Dermis blood vessel endothelial cell (primary cell): Measurements from ENCODE around the gene ALDH6A1. TPM values are rescaled to one million over a fixed set of nuclear protein-coding genes. Genes with fewer than 3 reads are reported as not detected.

ENCODE experiments used
- DNase-seq: peaks from one replicate; pipeline ENCODE4 v3.0.0; 2010
- total RNA-seq: library from RNA; depleted of rRNA; stranded (reverse); fragments of >200 nt; gene quantifications from 2 replicates; pipeline ENCODE4 v1.2.3, GENCODE V29; 2014

The ALDH6A1 gene
- total RNA-seq, 1 donor from 2014 or later, result 27.9 TPM

DNA sequence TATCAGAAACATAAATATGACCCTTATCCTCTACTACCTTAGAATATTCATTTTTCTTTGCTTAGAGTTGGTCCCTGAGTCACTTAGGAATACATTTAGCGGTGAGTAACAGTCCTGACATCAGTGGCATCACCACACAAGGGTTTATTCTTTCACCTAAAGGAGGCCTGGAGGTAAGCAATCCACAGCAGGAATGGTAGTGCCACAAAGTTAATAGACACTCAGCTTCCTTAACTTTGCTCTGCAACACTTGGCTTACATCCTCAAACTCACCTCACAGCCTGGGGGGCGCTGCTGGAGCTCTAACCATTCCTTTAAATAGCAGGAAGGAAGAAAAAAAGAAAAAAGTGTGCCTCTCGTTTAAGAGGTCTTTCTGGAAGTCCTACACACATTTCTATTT is 36.0 kb downstream of the ALDH6A1 start:
- peak; percentile 25 for DNase-seq

DNA sequence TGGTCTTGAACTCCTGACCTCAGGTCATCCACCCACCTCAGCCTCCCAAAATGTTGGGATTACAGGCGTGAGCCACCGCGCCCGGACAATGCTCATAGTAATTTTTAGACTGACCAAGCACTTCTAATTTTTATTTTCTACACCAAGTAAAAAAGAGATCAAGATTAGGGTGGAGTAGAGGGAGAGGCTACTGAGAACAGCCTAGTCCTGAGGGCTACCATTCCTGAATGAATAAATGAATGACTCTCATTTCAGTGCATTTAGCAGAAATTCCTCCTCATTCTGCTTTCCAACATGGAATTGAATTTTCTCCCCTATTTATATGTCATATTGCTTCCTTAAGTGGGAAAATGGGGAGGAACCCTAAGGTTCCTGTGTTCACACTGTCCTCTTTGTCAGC is 38.7 kb downstream of the ALDH6A1 start:
- no peak for DNase-seq

DNA sequence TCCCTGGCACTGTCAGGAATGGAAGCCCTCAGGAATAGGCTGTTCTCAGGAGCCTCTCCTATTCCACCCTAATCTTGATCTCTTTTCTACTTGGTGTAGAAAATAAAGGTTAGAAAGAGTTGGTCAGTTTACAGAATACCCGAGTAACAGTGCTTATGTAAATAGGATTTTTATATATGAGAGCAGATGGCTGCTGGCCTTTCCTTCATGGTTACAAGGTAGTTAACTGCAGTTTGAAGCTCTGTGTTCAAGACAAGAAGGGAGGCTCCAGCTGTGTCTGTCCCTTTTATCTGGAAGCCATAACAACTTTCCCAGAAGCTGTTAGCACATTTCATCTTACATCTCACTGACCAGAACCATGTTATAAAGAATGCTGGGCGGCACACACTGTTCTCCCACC is 42.0 kb downstream of the ALDH6A1 start:
- no peak for DNase-seq

DNA sequence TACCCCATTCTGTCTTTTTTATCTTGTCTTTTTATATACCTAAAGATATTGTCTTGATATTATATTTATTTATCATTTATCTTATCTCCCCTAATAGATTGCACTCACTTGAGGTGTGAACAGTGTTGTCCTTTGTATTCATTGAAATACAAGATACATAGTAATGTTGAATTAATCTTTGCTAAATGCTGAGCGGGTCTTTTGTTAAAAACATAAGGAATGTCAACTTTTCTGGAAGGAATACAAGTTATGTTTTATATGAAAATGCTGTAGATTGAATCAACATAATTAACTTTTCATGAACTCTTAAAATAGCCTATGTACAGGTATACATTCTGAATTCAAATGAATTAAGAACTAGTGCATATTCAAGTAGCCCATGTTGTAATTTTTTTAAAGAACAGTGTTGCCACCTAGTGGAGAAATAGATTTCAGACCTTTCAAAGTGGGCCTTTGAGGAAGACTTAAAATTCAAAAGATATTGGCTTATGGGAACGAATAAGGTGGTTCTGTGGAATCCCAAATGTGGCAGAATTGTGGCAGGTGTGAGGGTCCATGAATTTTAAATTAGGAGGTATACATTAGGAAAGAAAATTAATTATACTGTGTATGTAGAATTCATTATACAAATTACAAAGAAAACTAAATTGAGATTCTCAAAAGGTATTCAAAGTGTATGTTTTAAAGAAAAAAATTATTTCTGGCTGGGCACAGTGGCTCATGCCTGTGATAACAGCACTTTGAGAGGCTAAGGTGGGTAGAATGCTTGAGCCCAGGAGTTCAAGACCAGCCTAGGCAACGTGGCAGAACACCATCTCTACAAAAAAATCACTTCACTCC is 46.0 kb downstream of the ALDH6A1 start:
- peak; percentile 75 for DNase-seq

DNA sequence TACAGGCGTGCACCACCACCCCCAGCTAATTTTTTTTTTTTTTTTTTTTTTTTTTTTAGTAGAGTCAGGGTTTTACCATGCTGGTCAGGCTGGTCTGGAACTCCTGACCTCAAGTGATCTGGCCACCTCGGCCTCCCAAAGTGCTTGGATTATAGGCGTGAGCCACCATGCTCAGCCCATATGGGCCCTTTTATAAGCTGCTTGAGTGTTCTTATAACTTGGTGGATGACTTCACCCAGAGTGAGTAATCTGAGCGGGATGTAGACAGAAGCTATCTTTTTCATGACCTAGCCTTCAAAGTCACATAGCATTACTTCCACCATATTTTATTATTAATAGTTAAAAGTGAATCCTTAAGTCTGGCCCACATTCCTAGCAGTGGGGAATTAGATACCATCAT is 48.7 kb downstream of the ALDH6A1 start:
- DNase-seq, result no peak

DNA sequence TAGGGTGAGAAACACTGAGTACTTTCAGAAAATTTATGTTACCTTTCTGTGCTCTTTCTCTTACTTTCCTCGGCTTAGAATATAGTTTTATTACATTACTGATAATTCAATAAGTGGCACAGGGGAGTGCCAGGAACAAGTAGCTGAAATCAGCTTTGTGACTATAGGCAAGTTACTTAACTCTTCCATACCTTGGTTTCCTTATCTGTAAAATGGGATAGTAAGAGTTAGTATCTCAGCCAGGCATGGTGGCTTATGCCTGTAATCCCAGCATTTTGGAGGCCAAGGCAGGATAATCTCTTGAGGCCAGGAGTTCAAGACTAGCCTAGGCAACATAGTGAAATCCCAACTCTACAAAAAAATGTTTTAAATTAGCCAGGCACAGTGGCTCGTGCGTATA is 49.7 kb downstream of the ALDH6A1 start:
- DNase-seq, result no peak

DNA sequence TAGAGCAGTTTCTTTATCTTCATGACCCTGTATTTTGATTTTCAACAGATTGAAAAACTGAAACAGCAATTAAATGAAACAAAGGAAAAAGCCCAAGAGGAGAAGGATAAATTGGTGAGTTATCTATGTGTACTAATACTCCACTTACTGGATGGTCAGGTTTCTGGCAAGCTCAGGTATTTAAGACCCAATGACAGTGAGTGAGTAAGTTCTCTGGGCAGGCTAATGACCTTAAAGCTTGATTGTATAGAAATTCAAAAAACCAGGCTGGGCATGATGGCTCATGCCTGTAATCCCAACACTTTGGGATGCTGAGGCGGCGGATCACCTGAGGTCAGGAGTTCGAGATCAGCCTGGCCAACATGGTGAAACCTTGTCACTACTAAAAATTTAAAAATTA is 55.1 kb downstream of the ALDH6A1 start:
- DNase-seq, result no peak

DNA sequence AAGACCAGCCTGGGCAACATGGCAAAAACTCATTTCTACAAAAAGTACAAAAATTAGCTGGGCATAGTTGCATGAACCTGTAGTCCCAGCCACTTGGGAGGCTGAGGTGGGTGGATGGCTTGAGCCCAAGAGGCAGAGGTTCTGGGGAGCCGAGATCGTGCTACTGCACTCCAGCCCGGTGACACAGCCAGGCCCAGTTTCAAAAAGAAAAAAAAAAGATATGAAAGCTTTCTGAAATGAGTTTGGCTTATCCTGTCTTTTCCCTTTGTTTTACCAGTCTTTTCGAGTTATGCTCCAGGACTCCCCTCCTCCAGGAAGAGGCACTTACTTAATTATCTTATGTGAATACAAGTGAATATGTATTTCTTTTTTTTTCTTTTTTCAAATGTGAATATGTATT is 61.9 kb downstream of the ALDH6A1 start:
- no peak for DNase-seq

DNA sequence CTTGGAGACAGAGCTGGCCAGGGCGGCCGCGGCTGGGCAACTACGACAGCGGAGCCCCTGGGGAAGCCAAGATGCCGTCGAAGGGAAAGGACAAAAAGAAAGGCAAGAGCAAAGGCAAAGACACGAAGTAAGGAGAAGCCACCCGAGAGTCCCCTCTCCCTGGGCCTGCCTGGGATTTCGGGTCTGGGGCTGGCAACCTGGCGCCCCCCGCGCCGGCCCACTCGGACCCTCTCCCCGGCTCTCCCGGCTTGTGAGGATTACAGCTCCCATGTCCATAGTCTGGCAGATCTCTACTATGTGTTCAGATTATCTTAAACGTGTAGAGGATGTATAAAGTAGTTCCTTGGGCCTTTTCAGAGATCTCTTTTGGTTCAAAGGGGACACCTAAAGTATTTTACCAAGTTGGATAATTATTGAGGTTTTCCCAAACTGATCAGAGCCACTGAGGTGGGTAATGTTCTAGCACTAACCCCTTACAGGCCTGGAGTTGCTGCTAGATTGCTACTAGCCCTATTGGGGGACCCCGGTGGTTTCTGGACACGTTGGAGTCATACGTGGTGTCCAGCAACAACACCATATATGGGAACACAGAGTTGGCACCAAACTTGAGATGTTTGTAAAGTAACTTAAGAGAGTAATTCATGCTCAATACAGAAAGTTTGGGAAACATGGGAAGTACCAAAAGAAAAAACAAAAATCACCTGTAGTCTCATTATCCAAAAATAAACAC is 64.7 kb downstream of the ALDH6A1 start:
- DNase-seq, result peak; percentile 55

DNA sequence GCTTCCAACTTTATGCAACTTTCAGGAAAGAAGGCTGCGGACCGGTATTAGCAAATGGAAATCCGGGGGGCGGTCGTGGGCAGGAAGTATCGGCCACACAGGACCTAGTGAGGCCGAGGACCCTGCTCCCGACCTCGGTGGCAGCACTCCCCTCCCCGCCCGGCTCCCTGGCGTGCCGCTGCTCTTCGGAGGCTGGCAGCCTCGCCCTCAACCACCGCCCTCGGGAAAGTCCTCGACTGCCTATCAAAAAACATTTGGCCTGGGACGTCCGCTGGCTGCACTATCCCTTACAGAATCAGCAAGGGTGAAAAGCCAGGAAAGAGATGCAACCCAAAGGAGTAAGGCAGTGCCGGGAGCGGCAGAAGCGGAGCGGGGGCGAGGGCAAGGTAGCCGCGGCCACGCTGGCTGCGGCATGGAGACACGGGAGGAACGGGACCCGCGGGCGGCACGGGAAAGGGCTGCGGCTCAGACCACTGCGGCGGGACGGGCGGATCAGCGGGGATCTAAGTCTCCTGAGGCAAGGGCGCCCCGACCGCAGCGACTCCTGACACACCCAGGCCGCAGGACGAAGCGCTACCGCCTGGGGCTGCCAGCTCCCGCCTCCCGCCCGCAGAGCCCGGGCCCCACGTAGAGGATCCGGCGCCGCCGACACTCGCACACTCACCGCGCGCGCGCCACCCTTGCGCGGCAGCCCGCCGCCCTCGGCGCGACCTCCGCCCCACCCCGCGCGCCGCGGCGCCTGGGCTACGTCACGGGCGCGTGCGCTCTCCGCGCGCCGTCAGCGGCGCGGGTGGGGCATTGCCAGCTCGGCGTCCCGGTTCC is 65.5 kb downstream of the ALDH6A1 start, which contains the start of the genes BBOF1 and ENTPD5:
BBOF1 (plus strand) TSS at position 764 of the 822 bp plus-strand sequence. CDS start 130 bp downstream, outside the sequence.
ENTPD5 (minus strand) TSS at position 703 of the 822 bp plus-strand sequence. CDS start 31,186 bp downstream, outside the sequence.
- DNase-seq, result peak; percentile 92

DNA sequence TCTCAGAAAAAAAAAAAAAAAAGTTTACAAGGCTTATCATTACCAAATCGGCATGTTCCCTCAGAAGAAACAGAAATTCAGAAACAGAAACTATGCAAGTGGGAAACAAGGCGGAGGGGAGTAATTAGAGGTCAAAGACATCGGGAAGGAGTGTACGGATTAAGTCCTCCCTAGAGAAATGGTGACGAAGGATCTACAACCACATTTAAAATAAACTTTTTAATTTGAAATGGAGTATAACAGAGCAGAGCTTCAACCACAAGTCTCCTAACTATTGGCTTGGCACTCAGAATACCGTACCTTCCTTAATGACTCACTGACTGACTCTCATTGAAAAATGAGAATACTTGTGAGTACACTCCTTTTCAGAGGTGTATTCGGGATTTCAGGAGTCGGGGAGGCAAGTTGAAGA is 66.1 kb downstream of the ALDH6A1 start:
- DNase-seq, result peak; percentile 66

DNA sequence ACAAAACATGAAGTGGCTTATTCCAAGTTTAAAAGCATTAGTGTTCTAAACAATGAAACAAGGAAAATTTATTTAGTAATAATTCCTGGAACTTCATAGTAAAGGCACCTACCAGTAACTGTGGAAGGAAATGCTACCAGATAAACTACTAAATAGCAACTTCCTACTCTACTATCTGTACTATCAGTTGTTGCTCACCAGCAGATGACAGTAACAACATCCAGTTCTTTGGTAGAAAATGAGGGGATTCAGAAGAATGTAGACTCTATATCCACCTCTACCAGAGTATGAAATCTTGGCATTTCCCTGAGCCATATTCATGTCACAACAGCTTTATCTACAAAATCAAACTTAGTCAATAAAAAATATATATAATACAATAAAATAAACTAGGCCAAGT is 68.3 kb downstream of the ALDH6A1 start:
- no peak for DNase-seq

DNA sequence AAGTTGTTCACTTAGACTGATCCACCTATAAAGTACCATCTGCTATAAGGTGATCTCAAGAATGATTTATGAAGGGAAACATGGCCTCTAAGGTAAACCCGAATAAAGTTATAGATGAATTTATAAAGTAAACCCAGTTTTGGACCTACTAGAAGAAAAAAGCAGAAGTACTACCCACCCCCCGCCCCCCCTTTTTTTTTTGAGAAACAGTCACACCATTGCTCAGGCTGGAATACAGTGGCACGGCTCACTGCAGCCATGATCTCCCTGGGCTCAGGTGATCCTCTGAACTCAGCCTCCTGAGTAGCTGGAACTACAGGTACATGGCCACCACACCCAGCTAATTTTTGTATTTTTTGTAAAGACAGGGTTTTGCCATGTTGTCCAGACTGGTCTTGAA is 69.1 kb downstream of the ALDH6A1 start:
- DNase-seq, result no peak

DNA sequence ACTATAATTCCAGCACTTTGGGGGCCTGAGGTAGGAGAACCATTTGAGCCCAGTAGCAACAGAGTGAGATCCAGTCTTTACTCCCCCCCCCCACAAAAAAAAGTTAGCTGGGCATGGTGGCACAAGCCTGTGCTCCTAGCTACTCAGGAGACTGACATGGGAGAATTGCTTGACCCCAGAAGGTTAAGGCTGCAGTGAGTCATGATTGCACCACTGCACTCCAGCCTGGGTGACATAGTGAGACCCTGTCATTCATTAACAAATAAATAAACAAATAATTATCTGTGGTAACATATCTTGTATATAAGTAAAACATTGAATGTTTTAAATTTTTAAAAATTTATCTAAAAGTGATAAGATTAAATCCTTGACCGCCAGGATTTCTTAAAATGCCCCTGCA is 70.0 kb downstream of the ALDH6A1 start:
- no peak for DNase-seq

DNA sequence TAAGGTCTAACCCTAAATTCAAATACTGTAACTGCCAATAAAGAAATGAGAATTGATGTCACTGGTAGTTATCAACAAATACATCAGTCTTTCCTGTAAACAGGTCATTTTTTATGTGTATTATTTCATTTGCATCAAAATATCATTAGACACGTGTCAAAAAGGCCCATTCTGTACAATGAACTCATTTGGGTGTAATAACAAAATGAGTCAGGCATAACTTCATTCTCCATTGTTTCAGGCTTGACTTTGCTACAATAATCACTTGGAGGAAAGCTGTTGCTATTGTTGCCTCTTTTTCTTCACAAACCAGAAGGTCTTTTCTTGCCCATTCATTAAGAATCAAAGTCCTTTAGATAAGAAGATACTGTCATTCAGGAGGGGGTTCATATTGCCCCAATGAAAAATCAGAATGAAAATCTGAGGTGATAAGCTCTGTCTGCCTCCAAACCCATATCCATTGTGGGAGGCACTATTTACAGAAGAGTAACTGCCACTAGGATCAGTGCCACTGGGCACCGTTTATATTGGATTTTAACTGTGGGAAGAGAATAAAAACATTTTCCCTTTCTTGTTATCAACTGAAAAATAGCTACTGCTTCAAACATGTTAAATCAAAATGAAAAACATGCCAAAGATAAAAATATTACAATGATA is 75.3 kb downstream of the ALDH6A1 start:
- DNase-seq, result peak; percentile 80

Other genes starting within 250 kb of the ALDH6A1 start
- 2.0 and 2.2 TPM in 2 replicates for gene PTGR2, start 232.6 kb downstream of the ALDH6A1 start, total RNA-seq
- gene ZNF410, start 197.6 kb downstream of the ALDH6A1 start, total RNA-seq, result 60.1 and 71.6 TPM in 2 replicates
- gene FAM161B, start 134.4 kb downstream of the ALDH6A1 start, total RNA-seq, result 3.2 and 3.4 TPM in 2 replicates
- 20.2 and 28.8 TPM in 2 replicates for gene COQ6, start 134.2 kb downstream of the ALDH6A1 start, total RNA-seq
- gene ENTPD5, start 65.2 kb downstream of the ALDH6A1 start, total RNA-seq, result 9.9 and 14.8 TPM in 2 replicates
- 1.3 and 2.6 TPM in 2 replicates for gene BBOF1, start 65.1 kb downstream of the ALDH6A1 start, total RNA-seq
- gene LIN52, start 503 bp upstream of the ALDH6A1 start, total RNA-seq, result 8.5 and 9.6 TPM in 2 replicates
- not detected in 2 replicates for gene VSX2, start 155.0 kb upstream of the ALDH6A1 start, total RNA-seq
- 68.3 and 69.4 TPM in 2 replicates for gene ABCD4, start 218.5 kb upstream of the ALDH6A1 start, total RNA-seq